Measurements from ENCODE around the gene GALNT18.

- no peak for TF ChIP-seq POLR2AphosphoS5 (IDR thresholded peaks at IDR 0.05; ENCODE audit: low read depth)
- no peak for TF ChIP-seq JUNB (IDR thresholded peaks at IDR 0.05; ENCODE audit: unreplicated experiment)
- TF ChIP-seq CREB1 (CRISPR knock-in tag; IDR thresholded peaks at IDR 0.05; ENCODE audit: low read depth) = no peak
- TF ChIP-seq CTCF (conservative IDR thresholded peaks at IDR 0.05; ENCODE audit: low read depth in 2 of 2) = no peak
- TF ChIP-seq EZH2phosphoT487 (IDR thresholded peaks at IDR 0.05; ENCODE audit: unreplicated experiment) = no peak
- no peak for TF ChIP-seq EZH2 (IDR thresholded peaks at IDR 0.05; ENCODE audit: low read depth, unreplicated experiment)
- no peak for TF ChIP-seq REST (IDR thresholded peaks at IDR 0.05; ENCODE audit: unreplicated experiment)
- TF ChIP-seq ZNF114 (CRISPR knock-in tag; IDR thresholded peaks at IDR 0.05) = no peak
- no peak for TF ChIP-seq ETS1 (IDR thresholded peaks at IDR 0.05)
- TF ChIP-seq NANOG (IDR thresholded peaks at IDR 0.05; ENCODE audit: borderline replicate concordance) = no peak
- no peak for TF ChIP-seq STAT1 (IDR thresholded peaks at IDR 0.05; ENCODE audit: unreplicated experiment)
These were observed 119.4 kb downstream of the GALNT18 start for GRCh38 chr11:11502263-11502861.
